Stimulated activated CD4-positive, alpha-beta T cell treated with anti-CD3 and anti-CD28 coated beads, Interleukin-4, amount 100 ng/mL, for 24 hours (primary cell): ENCODE results near the gene MEF2B.
"Not testable (repeated sequence)": the region's sequence is repeated elsewhere in the genome, so short reads cannot be mapped to it uniquely, and the experiment has no call there.

ENCODE experiments used
- DNase-seq: peaks from one replicate; pipeline ENCODE4 v3.0.0-alpha.2; 2020

Gene MEF2B

DNA sequence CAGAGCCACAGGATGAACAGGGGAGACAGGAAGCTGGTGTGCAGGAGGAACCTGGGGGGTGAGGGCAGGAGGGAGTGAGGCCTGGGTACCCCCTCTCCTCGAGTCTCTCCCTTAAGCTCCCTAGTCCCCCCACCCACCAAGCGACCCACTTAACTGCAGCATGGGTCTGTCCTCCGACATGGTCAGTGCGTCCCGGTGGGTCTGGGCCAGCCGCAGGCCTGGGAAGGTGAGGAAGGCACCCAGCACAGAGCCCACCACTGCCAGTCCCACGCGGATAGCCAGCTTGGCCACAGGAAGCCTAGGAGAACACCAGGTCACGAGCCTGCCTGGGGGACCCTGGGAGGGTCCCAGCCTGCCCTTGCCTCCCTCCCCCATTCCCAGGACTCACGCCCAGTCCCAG is 48.7 kb downstream of the MEF2B start:
- no peak for DNase-seq

- DNase-seq, result no peak
Observed at GRCh38 chr19:19120308-19121231, 49.5 kb downstream of the MEF2B start.

DNA sequence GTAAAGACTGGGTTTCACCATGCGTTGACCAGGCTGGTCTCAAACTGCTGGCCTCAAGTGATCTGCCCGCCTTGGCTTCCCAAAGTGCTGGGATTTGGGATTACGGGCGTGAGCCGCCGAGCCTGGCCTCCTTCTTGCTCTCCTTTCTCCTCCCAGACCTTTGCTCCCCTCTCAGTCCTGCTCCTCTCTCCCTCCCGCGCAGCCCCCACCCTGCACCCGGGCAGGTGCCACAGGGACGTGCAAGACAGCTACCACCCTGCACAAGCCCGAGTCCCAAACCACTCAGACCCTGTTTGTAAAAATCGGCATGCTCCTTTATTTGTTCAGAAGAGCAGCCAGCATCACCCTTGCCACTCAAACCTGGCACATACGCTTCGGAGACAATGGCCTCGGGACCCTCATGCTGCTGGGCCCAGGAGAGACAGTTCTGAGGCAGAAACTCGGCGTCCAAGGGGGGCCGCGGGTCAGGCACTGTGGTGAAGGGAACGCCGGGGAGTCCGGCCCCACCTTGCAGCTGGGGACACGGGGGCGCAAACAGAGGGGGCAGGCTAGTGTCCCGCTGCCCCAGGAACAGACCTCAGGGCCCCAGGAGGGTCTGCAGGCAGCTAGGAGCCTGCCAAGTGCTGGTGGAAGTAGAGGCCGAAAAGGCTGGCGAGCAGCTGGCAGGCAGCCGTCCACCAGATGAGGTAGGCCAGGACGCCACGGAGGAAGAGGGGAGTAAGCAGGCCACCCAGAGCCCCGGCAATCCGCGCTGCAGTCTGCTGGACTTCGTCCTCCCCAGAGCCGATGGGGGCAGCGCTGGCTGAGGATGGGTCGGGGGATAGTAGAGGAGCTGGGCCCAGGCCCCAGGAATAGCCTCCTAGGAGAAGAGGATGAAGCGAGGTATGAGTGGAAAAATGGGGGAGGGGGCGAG is 50.5 kb downstream of the MEF2B start:
- no peak for DNase-seq

- peak; percentile 41 for DNase-seq
Observed at GRCh38 chr19:19115954-19116353, 54.1 kb downstream of the MEF2B start.

DNA sequence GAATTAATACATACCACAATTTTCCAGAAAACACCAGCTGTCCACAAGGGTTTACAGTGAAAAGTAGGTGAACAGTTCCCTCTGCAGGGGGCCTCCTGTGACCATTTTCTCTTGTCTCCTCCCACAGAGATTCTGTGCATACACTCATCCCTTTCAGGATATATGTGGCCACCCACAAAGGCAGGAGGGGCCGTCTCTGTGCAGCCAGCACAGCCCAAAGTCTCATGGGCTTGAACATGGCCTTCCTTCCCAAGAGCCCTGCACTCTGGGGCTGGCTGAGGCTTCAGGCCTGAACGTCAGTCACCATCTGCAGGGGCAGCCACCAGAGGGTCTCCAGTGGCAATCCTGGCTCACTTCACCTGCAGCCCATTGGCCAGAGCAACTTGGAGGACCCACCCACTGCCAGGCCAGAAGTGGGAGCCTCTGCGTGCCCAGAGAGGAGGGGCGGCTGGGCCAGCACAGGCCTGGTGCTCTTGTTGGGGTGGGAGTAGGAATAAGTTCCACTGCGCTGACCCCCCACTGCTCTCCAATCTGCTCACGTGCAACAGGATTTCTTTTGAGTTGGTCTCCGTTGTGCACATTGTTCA is 56.9 kb downstream of the MEF2B start:
- no peak for DNase-seq

DNA sequence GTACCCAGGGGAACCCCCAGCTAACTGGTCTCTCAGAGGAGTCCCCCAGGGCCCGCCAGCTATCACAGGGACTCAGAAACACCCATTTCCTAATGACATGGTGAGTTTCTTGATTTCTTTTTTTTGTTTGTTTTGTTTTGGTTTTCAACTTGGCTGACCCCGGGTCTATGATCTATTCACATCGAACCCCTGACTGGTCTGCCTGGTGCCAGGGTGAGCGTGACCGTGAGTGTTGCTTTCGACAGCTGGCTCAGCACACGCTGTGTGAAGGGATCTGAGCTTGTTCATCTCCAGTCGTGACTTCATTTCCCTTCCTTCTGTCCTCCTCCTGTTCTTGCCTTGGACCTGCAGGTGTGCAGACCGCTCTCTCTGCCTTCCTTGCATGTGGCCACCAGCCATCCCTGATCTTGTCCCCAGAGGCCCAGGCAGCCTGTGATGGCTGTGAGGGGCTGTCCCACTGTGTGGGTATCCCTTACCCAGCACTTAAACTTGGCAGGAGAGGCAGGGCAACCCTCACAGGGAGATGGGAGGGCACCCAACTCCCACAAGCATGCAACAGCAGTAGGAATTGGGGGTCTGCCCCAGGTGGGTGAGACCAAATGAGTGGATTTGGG is 58.0 kb downstream of the MEF2B start:
- no peak for DNase-seq

DNA sequence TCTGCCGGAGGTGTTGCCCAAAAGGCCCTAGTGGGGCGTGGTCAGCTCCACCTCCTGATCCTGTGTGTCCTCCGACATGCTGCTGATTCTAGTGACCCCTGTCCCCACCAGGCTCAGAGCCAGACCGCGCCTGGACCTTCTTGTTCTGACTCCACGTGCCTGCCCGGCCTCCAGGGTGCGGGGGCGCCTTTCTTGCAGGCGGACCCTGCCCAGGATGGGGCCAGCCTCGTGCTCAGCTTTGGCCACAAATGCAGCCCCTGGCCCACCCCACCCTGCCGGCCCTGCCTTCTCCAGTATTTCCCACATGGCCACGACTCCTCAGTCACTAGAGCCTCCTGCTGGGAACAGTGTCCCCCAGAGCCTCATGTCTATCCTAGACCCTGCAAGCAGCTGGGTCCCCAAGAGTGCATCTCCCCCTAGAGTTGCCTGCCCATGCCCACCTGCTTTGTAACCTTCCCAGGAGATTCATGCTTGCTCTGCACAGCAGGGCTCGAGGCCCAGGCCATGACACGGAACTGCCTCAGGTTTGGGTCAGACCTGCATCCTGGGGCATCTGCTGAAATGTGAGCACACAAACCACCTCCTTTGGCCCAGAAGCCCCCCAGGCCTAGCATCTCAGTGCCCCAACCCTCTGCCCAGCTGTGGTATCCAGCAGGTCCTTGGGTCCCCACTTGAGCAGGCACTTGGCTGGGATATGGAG is 58.8 kb downstream of the MEF2B start:
- no peak for DNase-seq

GRCh38 chr19:19110410-19111135 is 59.5 kb downstream of the MEF2B start:
- DNase-seq, result no peak

GRCh38 chr19:19109601-19110000 is 60.5 kb downstream of the MEF2B start:
- DNase-seq, result no peak

DNA sequence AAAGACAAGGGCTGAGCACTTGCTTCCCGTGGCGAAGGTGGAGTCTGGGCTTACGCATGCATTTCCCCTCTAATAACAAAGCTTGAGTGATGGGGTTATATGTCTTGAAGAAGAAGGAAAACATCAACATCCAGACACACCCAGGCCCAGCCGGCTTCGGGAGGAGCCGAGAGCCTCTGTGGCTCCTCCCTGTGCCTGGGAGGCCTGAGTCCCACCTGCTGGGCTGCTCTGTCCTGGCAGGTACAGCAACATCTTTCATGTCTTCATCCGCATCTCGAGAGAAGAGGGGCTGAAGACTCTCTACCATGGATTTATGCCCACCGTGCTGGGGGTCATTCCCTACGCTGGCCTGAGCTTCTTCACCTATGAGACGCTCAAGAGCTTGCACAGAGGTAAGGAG is 62.4 kb downstream of the MEF2B start:
- DNase-seq, result no peak

- not testable (repeated sequence) for DNase-seq
Observed at GRCh38 chr19:19106938-19107337, 63.1 kb downstream of the MEF2B start.

DNA sequence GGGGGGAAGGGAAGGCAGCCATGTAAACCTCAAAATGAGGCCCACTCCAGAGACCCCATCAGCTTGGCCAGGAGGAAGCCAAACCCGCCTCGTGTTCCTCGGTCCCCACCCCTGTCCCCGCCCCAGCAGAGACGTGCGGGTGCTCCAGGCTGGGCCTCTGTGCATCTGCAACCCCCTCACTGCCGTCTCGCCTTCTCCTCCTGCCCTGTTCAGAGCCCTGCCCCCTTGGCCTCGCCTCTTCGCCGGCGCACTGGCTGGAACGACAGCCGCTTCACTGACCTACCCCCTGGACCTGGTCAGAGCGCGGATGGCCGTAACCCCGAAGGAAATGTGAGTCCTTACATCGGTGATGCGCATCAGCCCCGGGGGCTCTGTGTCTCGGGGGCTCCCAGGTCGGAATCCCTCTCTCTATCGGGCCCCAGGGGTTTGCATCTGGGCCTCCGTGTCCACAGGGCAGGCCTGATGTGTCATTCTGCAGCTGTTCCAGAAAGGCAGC is 64.0 kb downstream of the MEF2B start:
- no peak for DNase-seq

- DNase-seq, result no peak
Observed at GRCh38 chr19:19105365-19106055, 64.6 kb downstream of the MEF2B start.

GRCh38 chr19:19103167-19103566 is 66.9 kb downstream of the MEF2B start:
- DNase-seq, result no peak

DNA sequence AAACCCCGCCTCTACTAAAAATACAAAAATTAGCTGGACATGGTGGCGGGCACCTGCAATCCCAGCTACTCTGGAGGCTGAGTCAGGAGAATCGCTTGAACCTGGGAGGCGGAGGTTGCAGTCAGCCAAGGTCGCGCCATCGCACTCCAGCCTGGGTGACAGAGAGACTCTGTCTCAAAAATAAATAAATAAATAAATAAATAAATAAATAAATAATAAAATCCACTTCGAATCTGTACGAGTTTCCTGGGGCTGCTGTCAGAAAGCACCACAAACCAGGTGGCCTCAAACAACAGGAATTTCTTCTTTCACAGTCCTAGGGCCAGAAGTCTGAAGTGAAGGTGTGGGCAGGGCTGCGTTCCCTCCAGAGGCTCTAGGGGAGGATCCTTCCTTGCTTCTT is 67.5 kb downstream of the MEF2B start:
- not testable (repeated sequence) for DNase-seq

GRCh38 chr19:19101540-19101939 is 68.5 kb downstream of the MEF2B start:
- DNase-seq, result no peak

GRCh38 chr19:19098703-19099632 is 71.1 kb downstream of the MEF2B start:
- no peak for DNase-seq

- no peak for DNase-seq
Observed at GRCh38 chr19:19098084-19098702, 71.9 kb downstream of the MEF2B start.
